GM19099 (cell line): ENCODE data around the gene VEGFC.

Source experiments
- POLR2A ChIP-seq: IDR thresholded peaks from 3 replicates; pipeline ENCODE4 v1.6.1; 2011; ENCODE audit warnings: low read depth; ENCODE audit not compliant: insufficient read length; ENCODE audit errors: extremely low read depth

VEGFC gene

GRCh38 chr4:176788248-176788647 lies 4.5 kb downstream of the VEGFC start:
- no peak for TF ChIP-seq POLR2A

GRCh38 chr4:176784816-176785215 lies 7.9 kb downstream of the VEGFC start:
- TF ChIP-seq POLR2A: no peak

GRCh38 chr4:176782794-176783193 lies 9.9 kb downstream of the VEGFC start:
- TF ChIP-seq POLR2A: no peak

GRCh38 chr4:176782191-176782590 lies 10.5 kb downstream of the VEGFC start:
- TF ChIP-seq POLR2A: no peak

- no peak for TF ChIP-seq POLR2A
Measured at GRCh38 chr4:176781739-176782100, 11.0 kb downstream of the VEGFC start.

- no peak for TF ChIP-seq POLR2A
Measured at GRCh38 chr4:176780995-176781738, 11.6 kb downstream of the VEGFC start.

- no peak for TF ChIP-seq POLR2A
Measured at GRCh38 chr4:176779421-176779820, 13.3 kb downstream of the VEGFC start.

- no peak for TF ChIP-seq POLR2A
Measured at GRCh38 chr4:176778491-176778890, 14.2 kb downstream of the VEGFC start.

- TF ChIP-seq POLR2A: no peak
Measured at GRCh38 chr4:176778063-176778462, 14.7 kb downstream of the VEGFC start.

- no peak for TF ChIP-seq POLR2A
Measured at GRCh38 chr4:176775338-176775737, 17.4 kb downstream of the VEGFC start.

GRCh38 chr4:176774852-176775251 lies 17.9 kb downstream of the VEGFC start:
- TF ChIP-seq POLR2A: no peak

GRCh38 chr4:176769514-176769913 lies 23.2 kb downstream of the VEGFC start:
- TF ChIP-seq POLR2A: no peak

GRCh38 chr4:176767183-176767582 lies 25.5 kb downstream of the VEGFC start:
- no peak for TF ChIP-seq POLR2A

GRCh38 chr4:176762661-176763308 lies 29.9 kb downstream of the VEGFC start:
- no peak for TF ChIP-seq POLR2A

GRCh38 chr4:176761872-176762271 lies 30.9 kb downstream of the VEGFC start:
- TF ChIP-seq POLR2A: no peak

- no peak for TF ChIP-seq POLR2A
Measured at GRCh38 chr4:176760471-176760870, 32.3 kb downstream of the VEGFC start.
